GM10266 (cell line): ENCODE measurements around the gene GATAD1.
A peak's percentile ranks its signal among the peaks of the same experiment; 100 is the strongest.
"Not testable (repeated sequence)": the region's sequence is repeated elsewhere in the genome, so short reads cannot be mapped to it uniquely, and the experiment has no call there.

Experiments
- DNase-seq: peaks from one replicate; pipeline ENCODE4 v3.0.0; 2012; ENCODE audit errors: extremely low spot score
- CTCF ChIP-seq: IDR thresholded peaks from 2 replicates; pipeline ENCODE4 v1.5.1; 2012; ENCODE audit warnings: mild to moderate bottlenecking, low read depth; ENCODE audit not compliant: control insufficient read depth, insufficient read depth; ENCODE audit errors: missing control alignments

GATAD1 gene

DNA sequence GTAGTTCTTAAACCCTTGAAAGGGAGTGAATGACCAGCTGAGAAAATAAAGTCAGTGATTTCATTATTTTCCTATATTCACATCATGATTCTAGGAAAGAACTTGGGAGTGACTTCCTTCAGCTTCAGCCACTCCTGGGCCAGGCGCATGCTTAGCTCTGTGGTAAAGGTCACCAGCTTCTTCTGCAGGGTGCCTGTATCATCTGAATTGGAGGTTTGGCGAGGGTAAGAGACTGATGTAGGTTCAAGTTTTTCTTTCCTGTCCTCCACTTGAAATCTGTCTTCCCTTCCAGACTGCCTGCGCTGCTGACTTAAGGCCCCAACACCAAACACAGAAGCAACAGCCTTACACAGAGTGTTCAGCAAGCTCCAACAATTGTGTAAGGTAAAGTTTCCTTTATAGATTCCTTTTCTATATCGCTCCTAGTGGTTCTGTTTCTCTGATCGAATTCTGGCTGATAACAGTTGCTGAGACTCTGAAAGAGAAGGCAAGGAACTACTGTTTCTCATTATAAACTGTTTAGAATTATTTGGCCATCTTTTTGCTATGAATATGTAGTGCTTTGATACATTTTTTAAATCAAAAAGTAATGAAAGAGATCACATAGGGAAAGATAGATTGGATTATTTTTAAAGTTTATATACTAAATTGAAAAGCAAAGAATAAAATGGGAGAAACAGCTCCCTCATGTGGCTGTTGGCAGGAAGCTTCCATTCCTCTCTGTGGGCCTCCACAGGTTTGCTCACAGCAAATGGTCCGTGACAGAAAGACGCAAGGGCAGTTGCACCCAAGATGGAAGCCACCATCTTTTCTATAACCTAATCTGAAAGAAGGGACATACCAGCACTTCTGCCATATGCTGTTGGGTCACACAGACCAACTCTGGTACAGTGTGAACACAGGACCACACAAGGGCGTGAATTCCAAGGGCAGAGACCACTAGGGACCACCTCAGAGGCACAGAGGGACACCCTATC lies 14.0 kb downstream of the GATAD1 start:
- peak; percentile 72 for TF ChIP-seq CTCF
- peak; percentile 39 for DNase-seq

GRCh38 chr7:92462560-92462959 lies 15.3 kb downstream of the GATAD1 start:
- no peak for TF ChIP-seq CTCF
- no peak for DNase-seq

DNA sequence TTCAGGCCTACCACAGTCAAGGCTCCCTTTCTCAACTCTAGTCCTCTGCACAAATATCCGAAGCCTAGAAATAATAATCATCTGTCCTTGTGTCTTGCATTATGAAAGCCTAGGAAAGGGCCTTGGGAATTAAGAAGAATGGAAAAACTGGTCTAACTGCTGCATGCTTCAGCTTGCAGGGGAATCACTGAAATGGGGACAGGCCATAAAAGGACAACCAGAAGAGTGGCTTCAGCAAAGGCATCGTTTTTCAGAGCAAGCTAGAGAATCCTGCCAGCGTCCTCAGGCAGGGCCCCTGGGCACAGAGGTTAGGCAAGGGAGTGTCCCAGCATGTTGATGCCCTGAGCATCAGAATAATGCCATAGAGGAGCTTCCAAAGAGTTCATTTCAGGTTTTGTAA lies 17.2 kb downstream of the GATAD1 start:
- no peak for TF ChIP-seq CTCF
- DNase-seq = no peak

GRCh38 chr7:92466682-92467081 lies 19.4 kb downstream of the GATAD1 start:
- no peak for DNase-seq
- no peak for TF ChIP-seq CTCF

GRCh38 chr7:92468589-92468988 lies 21.3 kb downstream of the GATAD1 start:
- not testable (repeated sequence) for DNase-seq

GRCh38 chr7:92473989-92474388 lies 26.7 kb downstream of the GATAD1 start:
- DNase-seq = not testable (repeated sequence)

GRCh38 chr7:92475261-92475770 lies 28.0 kb downstream of the GATAD1 start:
- not testable (repeated sequence) for DNase-seq

GRCh38 chr7:92475851-92476590 lies 28.7 kb downstream of the GATAD1 start:
- DNase-seq = not testable (repeated sequence)

DNA sequence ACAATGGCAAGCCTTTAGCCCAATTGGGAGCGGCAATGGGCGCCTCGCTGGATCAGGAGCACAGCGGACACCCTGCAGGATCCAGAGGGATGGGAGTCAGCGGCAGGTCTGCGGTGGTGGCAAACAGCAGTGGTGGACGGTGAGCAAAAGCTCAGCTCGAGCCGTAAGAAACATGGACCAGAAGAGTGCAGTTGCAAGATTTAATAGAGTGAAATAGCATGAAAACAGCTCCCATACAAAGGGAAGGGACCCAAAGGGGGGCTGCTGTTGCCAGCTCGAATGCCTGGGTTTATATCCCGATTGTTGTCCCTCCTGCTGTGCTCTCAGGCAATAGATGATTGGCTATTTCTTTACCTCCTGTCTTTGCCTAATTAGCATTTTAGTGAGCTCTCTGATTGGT lies 30.4 kb downstream of the GATAD1 start, which contains the start of gene ERVW-1:
TSS of gene ERVW-1 (minus strand) at position 266 of the 400 bp plus-strand sequence. CDS start 7,565 bp downstream, outside the sequence.
- not testable (repeated sequence) for DNase-seq
